ENCODE data around the gene COX19.

COX19 gene

DNA sequence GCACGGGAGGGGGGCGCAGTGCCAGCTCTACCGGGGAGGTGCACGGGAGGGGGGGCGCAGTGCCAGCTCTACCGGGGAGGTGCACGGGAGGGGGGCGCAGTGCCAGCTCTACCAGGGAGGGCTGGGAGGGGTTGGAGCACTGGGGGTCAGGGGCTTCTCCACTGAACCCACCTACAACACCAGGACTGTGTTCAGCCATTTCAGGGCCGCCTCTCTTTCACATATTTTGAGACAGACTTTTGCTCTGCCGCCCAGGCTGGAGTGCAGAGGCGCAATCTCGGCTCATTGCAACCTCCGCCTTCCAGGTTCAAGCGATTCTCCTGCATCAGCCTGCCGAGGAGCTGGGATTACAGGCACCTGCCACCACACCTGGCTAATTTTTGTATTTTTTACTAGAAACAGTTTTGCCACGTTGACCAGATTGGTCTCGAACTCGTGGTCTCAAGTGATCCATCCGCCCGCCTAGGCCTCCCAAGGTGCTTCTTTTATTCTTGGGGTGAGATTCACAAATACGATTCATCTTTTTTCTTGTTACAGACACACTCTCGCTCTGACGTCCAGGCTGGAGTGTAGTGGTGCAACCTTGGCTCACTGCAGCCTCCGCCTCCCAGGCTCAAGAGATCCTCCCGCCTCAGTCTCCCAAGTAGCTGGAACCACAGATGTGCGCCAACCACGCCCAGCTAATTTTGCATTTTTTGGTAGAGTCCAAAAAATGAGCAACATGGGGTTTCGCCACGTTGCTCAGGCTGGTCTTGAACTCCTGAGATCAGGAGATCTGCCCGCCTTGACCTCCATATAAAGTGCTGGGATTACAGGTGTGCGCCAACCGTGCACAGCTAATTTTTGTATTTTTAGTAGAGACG lies 57.9 kb downstream of the COX19 start:
- Histone ChIP-seq H3K4me3 (ENCODE audit: insufficient read depth, low read depth, low read length, poor library complexity, severe bottlenecking) (no peak overlapping the region), H3K4me1 (ENCODE audit: control insufficient read depth, insufficient read depth, low read length, poor library complexity, severe bottlenecking) (peaks cover 16% of the 10 kb centered on the region), H3K36me3 (ENCODE audit: control insufficient read depth, insufficient read depth, low read length) (no peaks in the 10 kb centered on the region), H3K27me3 (replicated peaks; ENCODE audit: control insufficient read depth, insufficient read depth, low read length, poor library complexity, severe bottlenecking) (no peaks in the 10 kb centered on the region), H3K9me3 (ENCODE audit: control insufficient read depth, low read length) (no peaks in the 10 kb centered on the region), H3K27ac (ENCODE audit: insufficient read depth, low read length, poor library complexity, severe bottlenecking) (no peak overlapping the region)
- no peak for DNase-seq

DNA sequence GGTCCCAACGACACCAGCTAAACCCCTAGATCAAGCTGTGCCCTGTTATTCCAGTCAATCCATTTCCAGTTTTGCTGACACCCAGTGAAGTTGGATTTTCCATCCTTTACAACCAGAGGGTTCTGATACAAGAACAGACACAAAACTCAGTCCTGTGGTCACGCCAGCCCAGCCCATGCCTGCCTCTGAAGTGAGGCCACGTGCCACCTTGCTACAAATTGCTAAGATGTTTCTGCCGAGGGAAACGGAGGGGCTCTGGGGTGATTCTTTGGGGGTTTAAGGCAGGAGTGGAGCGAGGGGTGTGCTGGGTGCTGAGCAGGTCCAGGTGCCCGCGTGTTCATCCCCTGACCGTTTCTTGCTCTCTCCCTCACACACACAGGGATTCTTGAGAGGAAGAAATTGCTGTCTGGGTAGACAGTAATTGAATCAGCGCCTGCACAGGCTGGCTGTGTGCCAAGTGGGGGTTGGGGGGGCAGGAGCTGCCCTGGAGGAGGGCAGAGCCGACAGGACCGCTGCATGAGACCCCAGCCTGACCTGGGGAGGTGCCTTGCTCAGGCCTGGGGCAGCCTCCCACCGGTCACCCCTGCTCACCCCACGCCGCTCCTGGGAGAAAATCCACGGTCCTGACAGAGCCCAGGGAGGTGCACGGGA lies 58.9 kb downstream of the COX19 start:
- Histone ChIP-seq H3K4me3 (ENCODE audit: insufficient read depth, low read depth, low read length, poor library complexity, severe bottlenecking) (no peak overlapping the region), H3K4me1 (ENCODE audit: control insufficient read depth, insufficient read depth, low read length, poor library complexity, severe bottlenecking) (peaks cover 5% of the 10 kb centered on the region), H3K9me3 (ENCODE audit: control insufficient read depth, low read length) (no peaks in the 10 kb centered on the region), H3K36me3 (ENCODE audit: control insufficient read depth, insufficient read depth, low read length) (no peaks in the 10 kb centered on the region), H3K27me3 (replicated peaks; ENCODE audit: control insufficient read depth, insufficient read depth, low read length, poor library complexity, severe bottlenecking) (no peaks in the 10 kb centered on the region), H3K27ac (ENCODE audit: insufficient read depth, low read length, poor library complexity, severe bottlenecking) (no peak overlapping the region)
- no peak for DNase-seq
